NCI-H1694 treated with DMSO at 0.1 percent for 48 hours (cell line): ENCODE results near the gene NRCAM.

Experiments
- DNase-seq: peaks from one replicate; lab custom pipeline; 2025; lab: John Stamatoyannopoulos, UW

NRCAM gene

GRCh38 chr7:108129018-108129965, 326.9 kb downstream of the NRCAM start:
- no peak for DNase-seq

- DNase-seq, result no peak
Observed at GRCh38 chr7:108128514-108128913, 327.7 kb downstream of the NRCAM start.

- no peak for DNase-seq
Observed at GRCh38 chr7:108127461-108127860, 328.8 kb downstream of the NRCAM start.

- DNase-seq, result no peak
Observed at GRCh38 chr7:108124820-108125219, 331.4 kb downstream of the NRCAM start.

DNA sequence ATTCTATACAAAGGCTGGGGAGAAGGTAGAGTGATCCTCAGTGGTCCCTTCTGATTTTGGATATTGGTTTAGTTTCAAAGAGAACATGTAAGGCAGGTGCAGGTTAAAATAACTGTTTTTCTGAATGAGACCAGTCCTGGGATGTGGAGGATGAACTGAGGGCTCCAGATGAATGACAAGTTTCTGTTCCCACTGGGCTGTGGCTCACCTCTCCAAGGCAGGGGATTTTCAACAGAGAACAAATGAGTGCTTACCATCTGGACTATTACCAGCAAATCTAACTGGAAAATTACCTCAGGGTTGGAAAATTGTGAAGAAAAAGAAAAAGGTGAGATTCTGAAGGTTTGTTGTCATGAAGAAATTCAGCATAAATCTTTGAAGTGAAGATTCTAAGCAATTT, 334.1 kb downstream of the NRCAM start:
- DNase-seq, result no peak

DNA sequence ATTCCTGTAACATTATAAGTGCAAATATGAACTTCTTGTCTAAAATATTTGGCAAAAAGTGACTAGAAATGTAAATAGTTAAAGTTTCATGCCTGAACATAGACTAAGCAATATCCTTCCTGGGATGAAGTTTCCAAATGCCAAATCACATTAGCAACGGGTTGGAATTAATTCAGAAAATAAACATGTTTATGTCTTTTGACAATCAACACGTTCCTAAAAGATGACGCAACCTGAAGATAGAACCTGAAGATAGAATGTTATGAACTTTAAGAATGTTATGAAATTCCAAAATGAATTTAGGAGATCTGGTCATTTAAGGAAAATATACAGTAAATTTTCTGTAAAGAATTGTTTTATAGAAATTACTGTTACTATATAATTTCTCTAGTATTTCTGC, 335.3 kb downstream of the NRCAM start:
- DNase-seq, result no peak

DNA sequence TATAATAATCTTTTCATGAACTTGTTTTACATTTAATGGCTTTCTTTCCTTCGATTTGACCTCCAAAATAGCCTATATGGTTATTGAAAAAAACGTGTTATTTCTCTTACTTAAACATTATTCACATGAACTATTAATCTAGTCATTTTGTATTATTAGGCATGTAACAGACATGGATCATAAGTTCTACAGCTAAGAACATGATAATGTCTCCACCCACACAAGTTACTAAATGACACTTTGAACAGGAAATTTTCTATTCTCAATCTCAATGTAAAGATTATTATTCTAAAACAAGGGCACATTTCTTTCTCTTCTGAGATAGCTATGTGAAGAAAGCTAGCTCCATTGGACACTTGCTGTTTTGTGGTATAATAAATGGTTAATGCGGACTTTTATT, 336.0 kb downstream of the NRCAM start:
- no peak for DNase-seq

DNA sequence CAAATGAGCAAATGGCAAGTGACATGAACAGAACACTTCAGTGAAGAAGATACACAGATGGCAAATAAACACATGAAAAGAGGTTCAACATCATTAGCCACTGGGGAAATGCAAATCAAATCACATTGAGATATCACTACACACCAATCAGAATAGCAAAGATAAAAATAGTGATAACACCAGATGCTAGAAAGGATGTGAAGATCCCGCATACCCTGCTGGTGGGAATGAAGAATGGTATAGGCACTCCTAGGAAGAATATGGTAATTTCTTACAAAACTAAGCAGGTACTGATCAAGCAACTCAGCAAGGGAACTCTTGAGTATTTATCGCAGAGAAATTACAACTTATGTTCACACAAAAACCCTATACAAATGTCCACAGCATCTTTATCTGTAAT, 337.3 kb downstream of the NRCAM start:
- no peak for DNase-seq

GRCh38 chr7:108114117-108114841, 342.0 kb downstream of the NRCAM start:
- DNase-seq, result no peak

GRCh38 chr7:108112683-108113082, 343.6 kb downstream of the NRCAM start:
- DNase-seq, result no peak

DNA sequence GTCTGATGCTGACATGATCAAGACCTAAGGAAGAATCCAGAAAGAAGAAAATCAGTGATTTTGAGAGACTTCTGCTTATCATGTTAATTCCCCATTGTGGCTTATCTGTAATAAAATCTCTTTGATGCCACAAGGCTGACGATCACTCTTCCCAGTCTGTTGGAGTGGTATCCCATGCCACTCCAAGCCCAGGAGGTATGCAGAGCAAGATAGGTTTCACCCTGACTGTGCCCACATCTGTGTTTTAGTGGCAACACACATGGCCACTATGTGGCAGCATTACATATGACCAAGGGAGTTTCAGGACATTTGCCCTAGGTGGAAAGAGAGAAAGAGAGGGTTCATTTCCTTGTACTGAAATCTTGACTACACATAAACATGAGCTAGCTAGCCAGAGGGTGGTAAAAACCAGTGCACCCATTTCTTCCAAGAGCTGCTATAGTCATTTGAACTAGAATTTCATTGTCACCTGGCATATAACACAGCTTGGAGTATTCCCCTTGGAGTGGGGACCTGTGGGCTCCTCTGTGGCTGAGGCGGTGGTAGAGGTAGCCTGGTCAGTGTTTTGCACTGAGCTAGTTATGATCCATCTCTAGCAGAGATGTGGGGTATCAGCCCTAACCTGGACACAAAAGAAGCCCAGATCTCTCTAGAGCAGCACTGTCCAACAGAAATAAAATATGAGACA, 346.9 kb downstream of the NRCAM start:
- DNase-seq, result peak; percentile 27

DNA sequence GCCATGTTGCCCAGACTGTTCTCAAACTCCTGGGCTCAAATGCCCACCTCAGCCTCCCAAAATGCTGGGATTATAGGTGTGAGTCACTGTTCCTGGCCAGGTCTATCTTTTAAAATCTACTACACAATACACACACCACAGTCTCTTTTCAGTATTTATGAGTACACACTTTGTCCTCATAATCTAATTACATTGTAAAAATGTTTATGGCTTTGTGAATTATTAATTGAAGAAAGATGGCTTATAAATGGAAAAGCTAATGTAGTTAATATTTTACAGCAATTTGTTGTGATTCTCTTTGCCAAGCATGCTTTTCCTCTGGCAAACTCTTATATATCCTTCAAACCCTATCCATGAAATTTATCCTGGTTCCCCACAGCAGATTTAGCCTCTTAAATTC, 348.1 kb downstream of the NRCAM start:
- no peak for DNase-seq

DNA sequence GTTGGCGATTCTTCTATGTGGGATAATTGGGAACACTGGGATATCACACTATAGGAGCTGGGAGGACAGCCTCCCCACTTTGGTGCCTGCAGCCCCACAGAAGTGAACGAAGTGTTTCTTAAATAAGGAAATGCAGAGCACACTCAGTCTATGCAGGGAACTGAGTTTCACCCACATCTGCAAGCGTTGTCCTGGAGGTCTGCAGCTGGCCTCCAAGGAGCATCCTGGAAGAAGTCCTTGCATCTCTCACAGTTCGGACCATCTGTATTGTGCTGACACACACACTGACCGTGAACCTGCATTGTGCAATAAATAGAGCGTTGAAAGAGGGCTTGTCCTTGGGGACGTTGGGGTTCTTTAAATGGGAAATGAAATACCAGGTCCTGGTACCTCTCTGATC, 351.9 kb downstream of the NRCAM start:
- DNase-seq, result no peak

DNA sequence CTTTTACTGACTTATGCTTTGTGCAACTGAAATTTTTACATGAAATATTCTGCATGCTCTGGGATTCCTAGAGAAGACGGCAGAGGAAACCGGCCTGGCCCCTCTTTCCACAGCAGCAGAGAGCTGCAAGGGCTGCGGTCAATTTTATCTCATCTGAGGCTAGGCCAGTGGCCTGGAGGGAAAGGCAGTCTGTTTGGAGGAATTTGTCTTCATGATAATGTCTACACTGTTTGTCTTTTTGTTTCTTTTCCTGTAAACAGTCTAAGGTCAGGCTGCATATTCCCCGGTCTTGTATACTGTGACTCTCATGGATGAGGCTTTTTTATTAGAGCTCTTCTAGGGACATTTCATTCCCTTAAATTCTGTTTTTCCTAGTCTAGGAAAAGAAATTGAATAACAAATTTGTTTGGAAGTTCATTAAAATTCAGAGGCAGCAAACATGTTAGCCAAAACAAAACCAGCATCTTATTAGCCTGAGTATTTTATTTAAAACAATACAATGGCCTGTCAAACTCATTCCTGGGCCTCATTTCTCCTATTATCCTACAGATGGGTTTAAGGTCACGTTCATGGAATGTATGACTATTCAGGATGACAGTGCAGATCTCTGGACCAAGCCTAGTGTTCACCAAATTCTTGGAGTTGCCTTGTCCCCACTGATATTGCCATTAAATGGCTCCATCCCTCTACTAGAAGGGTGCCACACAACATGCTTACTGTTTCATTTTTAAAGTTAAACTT, 352.5 kb downstream of the NRCAM start:
- DNase-seq, result no peak

GRCh38 chr7:108102671-108103312, 353.4 kb downstream of the NRCAM start:
- no peak for DNase-seq

GRCh38 chr7:108101759-108102158, 354.5 kb downstream of the NRCAM start:
- DNase-seq, result no peak

- no peak for DNase-seq
Observed at GRCh38 chr7:108099713-108100112, 356.5 kb downstream of the NRCAM start.

GRCh38 chr7:108097703-108098102, 358.5 kb downstream of the NRCAM start:
- DNase-seq, result no peak
